ENCODE measurements around the gene CCDC30. TPM values are rescaled to one million over a fixed set of nuclear protein-coding genes. Genes with fewer than 3 reads are reported as not detected.

CCDC30 gene
- total RNA-seq (2022; extraction: Qiagen RNA extraction) = 0.55 to 1.6 TPM (median 0.59 TPM) in 5 replicates

GRCh38 chr1:42462828-42463763 is at the start of gene CCDC30:
Gene CCDC30, plus strand, starts transcription at chr1:42463286. Its CDS starts 17,266 bp downstream, at chr1:42480552.

DNA sequence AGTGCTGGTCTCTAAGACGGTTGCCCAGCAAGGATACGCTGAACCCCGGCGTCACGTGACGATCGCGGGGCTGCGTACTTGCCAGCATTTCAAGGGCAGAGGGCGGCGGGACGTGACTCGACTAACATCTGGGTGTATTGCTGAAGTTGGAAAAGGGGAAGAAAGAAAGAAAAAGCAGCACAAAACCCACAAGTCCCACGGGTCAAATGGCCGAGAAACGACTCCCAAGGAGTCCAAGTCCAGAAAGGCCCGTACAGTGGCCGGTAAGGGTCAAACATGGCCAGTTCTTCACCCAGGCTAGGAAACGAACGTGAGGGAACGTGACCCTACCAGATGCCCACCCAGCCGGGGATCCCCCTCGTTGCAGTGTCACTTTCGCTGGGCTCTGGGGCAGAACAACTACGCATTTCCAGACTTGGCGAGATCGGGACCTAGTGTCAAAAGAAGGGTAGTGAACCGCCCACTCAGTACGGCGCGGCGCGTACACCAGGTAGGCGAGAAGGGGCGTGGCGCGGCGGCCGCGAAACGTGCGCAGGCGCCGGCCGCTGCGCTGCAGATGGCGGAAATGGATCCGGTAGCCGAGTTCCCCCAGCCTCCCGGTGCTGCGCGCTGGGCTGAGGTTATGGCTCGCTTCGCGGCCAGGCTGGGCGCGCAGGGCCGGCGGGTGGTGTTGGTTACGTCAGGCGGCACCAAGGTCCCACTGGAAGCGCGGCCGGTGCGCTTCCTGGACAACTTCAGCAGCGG is 6.9 kb upstream of the CCDC30 start, which contains the start of the genes PPCS and ZMYND12:
Gene PPCS, plus strand, starts transcription at position 534 of the 744 bp plus-strand sequence. Its CDS starts 23 bp downstream, at position 557.
Gene ZMYND12, minus strand, starts transcription at position 13 of the 744 bp plus-strand sequence. CDS start 25 bp downstream, outside the sequence.

GRCh38 chr1:42657981-42658876 is 195.1 kb downstream of the CCDC30 start, which contains the start of gene PPIH:
Gene PPIH, plus strand, starts transcription at chr1:42658423. Its CDS starts 24 bp downstream, at chr1:42658447.

GRCh38 chr1:42681741-42682483 is 218.8 kb downstream of the CCDC30 start, which contains the start of gene YBX1:
Gene YBX1, plus strand, starts transcription at chr1:42682418. Its CDS starts 148 bp downstream, at chr1:42682566.

Other genes starting within 250 kb of the CCDC30 start
- gene FOXJ3, start 128.1 kb upstream of the CCDC30 start, total RNA-seq (2022; extraction: Qiagen RNA extraction) = 15.5 to 20.0 TPM (median 17.8 TPM) in 5 replicates
- gene RIMKLA, start 82.5 kb upstream of the CCDC30 start, total RNA-seq (2022; extraction: Qiagen RNA extraction) = 0.39 to 1.3 TPM (median 1.1 TPM) in 5 replicates
- gene ZMYND12, start 7.3 kb upstream of the CCDC30 start, total RNA-seq (2022; extraction: Qiagen RNA extraction) = 0.37 to 1.00 TPM (median 0.50 TPM) in 5 replicates
- 35.2 to 39.7 TPM (median 37.0 TPM) in 5 replicates for gene PPCS, start 6.7 kb upstream of the CCDC30 start, total RNA-seq (2022; extraction: Qiagen RNA extraction)
- 58.6 to 73.0 TPM (median 63.3 TPM) in 5 replicates for gene PPIH, start 195.1 kb downstream of the CCDC30 start, total RNA-seq (2022; extraction: Qiagen RNA extraction)
- gene YBX1, start 219.1 kb downstream of the CCDC30 start, total RNA-seq (2022; extraction: Qiagen RNA extraction) = 734 to 809 TPM (median 780 TPM) in 5 replicates

Data from A549 treated with Mapracorat at 1 μM for 4 hours (cell line).